HepG2 (cell line): Measurements from ENCODE around the gene SLC25A43. TPM values are rescaled to one million over a fixed set of nuclear protein-coding genes. Genes with fewer than 3 reads are reported as not detected.

Experiments used
- ATAC-seq: fragments of 200-7000 bp; cut with Tn5 transposase; 3 replicates; pipeline ENCODE4 v1.9.1; 2020; ENCODE audit warnings: mild to moderate bottlenecking, moderate library complexity
- BruUV-seq: library from RNA; stranded (reverse); fragments of 400-500 nt; replicated peaks from 2 replicates; lab custom pipeline; 2021; lab: Mats Ljungman, UMichigan
- CTCF ChIA-PET: fragments of 300-600 bp; formaldehyde crosslinking; extraction: SDS; loops from one replicate; lab custom pipeline; 2021; ENCODE audit warnings: low total read pairs, inconsistent platforms, low intra/inter-chr PET ratio; lab: Yijun Ruan, JAX
- POLR2A ChIA-PET: fragments of 350-600 bp; sonication (Branson Sonifier 250); formaldehyde crosslinking; loops from one replicate; lab custom pipeline; 2020; ENCODE audit warnings: antibody characterized with exemption, inconsistent platforms; lab: Yijun Ruan, JAX
- DNase-seq: peaks from one replicate; pipeline ENCODE4 v3.0.0-alpha.2; 2015; ENCODE audit warnings: low spot score
- FAIRE-seq: peaks from 3 replicates; lab custom pipeline; 2011; peaks lifted over from hg19 to GRCh38; lab: Jason Lieb, UNC
- H2AFZ ChIP-seq: one replicate; pipeline ENCODE4 v1.6.1; 2011; ENCODE audit warnings: low read length, inconsistent platforms
- H3K27ac ChIP-seq: fragments of 300-600 bp; 3 replicates; pipeline ENCODE4 v1.8.0; 2011; ENCODE audit warnings: mixed run types, mild to moderate bottlenecking, mixed read lengths, low read length, inconsistent platforms; ENCODE audit not compliant: insufficient read depth; ENCODE audit errors: extremely low read length
- H3K27me3 ChIP-seq, 2 experiments: fragments of 200-600 bp in 1 of 2; 2 replicates in 1 of 2; 3 replicates in 1 of 2; pipeline versions ENCODE4 v1.6.0 to v1.8.0; 2011; ENCODE audit warnings: low read length in 2 of 2, mild to moderate bottlenecking in 2 of 2, moderate library complexity in 2 of 2, inconsistent platforms in 1 of 2; ENCODE audit not compliant: insufficient read depth in 2 of 2, control insufficient read depth in 1 of 2
- H3K36me3 ChIP-seq, 2 experiments: fragments of 200-600 bp in 1 of 2; replicated peaks in 1 of 2; 2 replicates in 1 of 2; 3 replicates in 1 of 2; pipeline versions ENCODE4 v1.5.1 to v1.8.0; 2011; ENCODE audit warnings: low read length in 2 of 2, inconsistent platforms in 1 of 2; ENCODE audit not compliant: insufficient read depth in 2 of 2, control insufficient read depth in 1 of 2
- H3K4me1 ChIP-seq: 2 replicates; pipeline ENCODE4 v1.5.1; 2012; ENCODE audit warnings: low read length, inconsistent platforms; ENCODE audit not compliant: insufficient read depth
- H3K4me2 ChIP-seq: 2 replicates; pipeline ENCODE4 v1.6.0; 2011; ENCODE audit warnings: low read depth, low read length, inconsistent platforms
- H3K4me3 ChIP-seq, 3 experiments: fragments of 200-600 bp in 1 of 3; sonication (generic), shearing (Covaris generic) in 1 of 3; replicated peaks in 1 of 3; 2 replicates each; pipeline ENCODE4 v1.5.1; 2011 to 2016; ENCODE audit warnings: low read length in 3 of 3, inconsistent platforms in 2 of 3, low read depth in 2 of 3, mild to moderate bottlenecking in 2 of 3, control low read depth in 1 of 3, mixed read lengths in 1 of 3; ENCODE audit not compliant: insufficient read depth in 1 of 3
- H3K79me2 ChIP-seq: one replicate; pipeline ENCODE4 v1.6.1; 2011; ENCODE audit warnings: low read length, inconsistent platforms; ENCODE audit not compliant: insufficient read depth
- H3K9ac ChIP-seq: 2 replicates; pipeline ENCODE4 v1.6.0; 2011; ENCODE audit warnings: mild to moderate bottlenecking, low read depth, low read length, inconsistent platforms; ENCODE audit not compliant: insufficient read depth
- H3K9me3 ChIP-seq: 2 replicates; pipeline ENCODE4 v1.5.1; 2012; ENCODE audit warnings: mild to moderate bottlenecking, low read length
- H4K20me1 ChIP-seq: 2 replicates; pipeline ENCODE4 v1.6.0; 2011; ENCODE audit warnings: inconsistent platforms, mild to moderate bottlenecking, low read length, moderate library complexity; ENCODE audit not compliant: insufficient read depth
- ARID5B ChIP-seq: IDR thresholded peaks from 2 replicates; pipeline ENCODE4 v1.4.0; 2020; ENCODE audit warnings: mild to moderate bottlenecking, missing genetic modification reagents
- CREB1 ChIP-seq, 2 experiments: fragments of 450-650 bp in 1 of 2; IDR thresholded peaks; 2 replicates each; pipeline ENCODE4 v1.6.1; 2016 to 2017; ENCODE audit warnings: control low read depth in 1 of 2, mild to moderate bottlenecking in 1 of 2, missing compliant biosample characterization in 1 of 2, missing genetic modification characterization in 1 of 2
- DPF2 ChIP-seq: sonication (generic); formaldehyde crosslinking; IDR thresholded peaks from 2 replicates; pipeline ENCODE4 v1.4.0; 2020; ENCODE audit warnings: mild to moderate bottlenecking, low read depth, missing genetic modification reagents, borderline replicate concordance
- FOSL1 ChIP-seq: sonication (generic); formaldehyde crosslinking; IDR thresholded peaks from 2 replicates; pipeline ENCODE4 v1.9.0; 2021; ENCODE audit warnings: missing genetic modification reagents, borderline replicate concordance
- FOXC1 ChIP-seq: sonication (generic); formaldehyde crosslinking; IDR thresholded peaks from 2 replicates; pipeline ENCODE4 v1.8.0; 2022; ENCODE audit warnings: mild to moderate bottlenecking, missing genetic modification reagents, borderline replicate concordance
- GRHL1 ChIP-seq: sonication (generic); formaldehyde crosslinking; conservative IDR thresholded peaks from 2 replicates; pipeline ENCODE4 v1.8.0; 2022; ENCODE audit warnings: missing genetic modification reagents
- NBN ChIP-seq: fragments of 450-650 bp; conservative IDR thresholded peaks from 2 replicates; pipeline ENCODE4 v1.6.1; 2017
- TOE1 ChIP-seq: sonication (generic); formaldehyde crosslinking; IDR thresholded peaks from 2 replicates; pipeline ENCODE4 v1.4.0; 2020; ENCODE audit warnings: mild to moderate bottlenecking, missing genetic modification reagents
- ZBTB21 ChIP-seq: sonication (generic); formaldehyde crosslinking; IDR thresholded peaks from 2 replicates; pipeline ENCODE4 v1.4.0; 2020; ENCODE audit warnings: missing genetic modification reagents
- ZEB1 ChIP-seq: IDR thresholded peaks from 2 replicates; pipeline ENCODE4 v1.6.1; 2012; ENCODE audit warnings: mild to moderate bottlenecking, low read depth, inconsistent platforms; ENCODE audit not compliant: insufficient replicate concordance
- ZFP36L2 ChIP-seq: sonication (generic); formaldehyde crosslinking; IDR thresholded peaks from 2 replicates; pipeline ENCODE4 v1.4.0; 2020; ENCODE audit warnings: missing genetic modification reagents
- ZNF550 ChIP-seq: sonication (generic); formaldehyde crosslinking; IDR thresholded peaks from 2 replicates; pipeline ENCODE4 v1.4.0; 2020; ENCODE audit warnings: mild to moderate bottlenecking, missing genetic modification reagents, borderline replicate concordance
- ZNF770 ChIP-seq: sonication (generic); formaldehyde crosslinking; IDR thresholded peaks from 2 replicates; pipeline ENCODE4 v1.5.0; 2020; ENCODE audit warnings: mild to moderate bottlenecking, missing genetic modification reagents
- WGBS: methylation state at CpG from one replicate; pipeline ENCODE4 v1.1.6; 2017; ENCODE audit warnings: low lambda C conversion rate; 5-methylcytosine and 5-hydroxymethylcytosine counted together
- in situ Hi-C: cut with HindIII; loops from 2 replicates; pipeline ENCODE4 v1.10.0; 2017; ENCODE audit warnings: low pct_unique_long_range_greater_than_20kb; ENCODE audit not compliant: extremely low pct_ligation_motif_present
- intact Hi-C: fragments of 100-400 bp; cut with micrococcal nuclease; formaldehyde crosslinking; loops from one replicate; pipeline ENCODE4 v1.10.0; 2022; ENCODE audit not compliant: unreplicated experiment
- polyA plus RNA-seq, 8 experiments: library from polyadenylated mRNA; depleted of rRNA in 3 of 8; stranded (reverse) in 7 of 8; unstranded in 1 of 8; fragments of >200 nt; fragmentation: Illumina TruSeq in 4 of 8; extraction: Trizol in 4 of 8; gene quantifications; 2 replicates each; pipeline versions ENCODE4 v1.2.1 to v1.2.3, GENCODE V29; 2011 to 2016; ENCODE audit warnings: low read depth in 4 of 8, missing spikeins in 1 of 8, mixed read lengths in 1 of 8; ENCODE audit not compliant: insufficient read depth in 1 of 8
- total RNA-seq, 5 experiments: library from RNA; depleted of rRNA; stranded (reverse); fragments of >200 nt; fragmentation: Illumina TruSeq; extraction: Trizol; gene quantifications; 2 replicates each; pipeline ENCODE4 v1.2.3, GENCODE V29; 2016; ENCODE audit warnings: low read depth in 1 of 5

The SLC25A43 gene
- total and polyA plus RNA-seq, 2 of the 13 experiments (the other 11 are each of a cell fraction or from before 2014, with no cell fraction given): 5.8 to 13.2 TPM

GRCh38 chrX:119477812-119478232 is 78.7 kb downstream of the SLC25A43 start (continued):
- no peak for TF ChIP-seq GRHL1 (CRISPR knock-in tag)
- peak; percentile 26; the same call in 1 of the 2 replicates for TF ChIP-seq DPF2 (CRISPR knock-in tag)
- no peak for TF ChIP-seq FOSL1 (CRISPR knock-in tag)
- TF ChIP-seq ARID5B: peak; percentile 87

- ATAC-seq (no peak), DNase-seq (no peak), FAIRE-seq (no peak)
- Histone ChIP-seq H3K79me2 (no peaks in the 10 kb centered on the region), H3K9ac (peak overlapping the region; percentile 52; the same call in 1 of the 2 replicates), H3K9me3 (no peaks in the 10 kb centered on the region), H3K27me3 (no peaks in the 10 kb centered on the region), H3K27ac (peak overlapping the region; percentile 77), H3K4me2 (peak overlapping the region; percentile 66), H3K4me1 (peaks cover 46% of the 10 kb centered on the region), H4K20me1 (no peaks in the 10 kb centered on the region), H2AFZ (no peak overlapping the region), H3K36me3 (no peaks in the 10 kb centered on the region), H3K4me3 (peak overlapping the region; percentile 21 to 45 (median 37); a peak in 4 of 6 replicates)
- CTCF ChIA-PET: interaction anchor here (1.1 kb wide), 1 partner anchor 10 kb away, joined by 3 read pairs; the partner anchor contains the start of gene SLC25A5
- in situ Hi-C loops (no loop called here), intact Hi-C loops (no loop called here)
- POLR2A ChIA-PET: interaction anchor here (0.5 to 3.0 kb wide), 11 partner anchors 8 to 375 kb away, joined by 3 to 51 read pairs (median 3); partner anchors contain the start of genes RPL39, SEPTIN6, SLC25A5 and UPF3B
- BruUV-seq: no TSS peak
- WGBS: 46% methylated on average over 4 of the region's 4 CpGs
- TF ChIP-seq TOE1: no peak
- TF ChIP-seq CREB1 (IDR thresholded peaks at IDR 0.05): no peak
- no peak for TF ChIP-seq CREB1 (CRISPR knock-in tag; IDR thresholded peaks at IDR 0.05)
- no peak for TF ChIP-seq ZBTB21
- no peak for TF ChIP-seq ZFP36L2
- no peak for TF ChIP-seq FOXC1 (CRISPR knock-in tag)
- TF ChIP-seq ZNF770 (CRISPR knock-in tag): no peak
- no peak for TF ChIP-seq ZNF550 (CRISPR knock-in tag)
- TF ChIP-seq NBN: no peak
- TF ChIP-seq ZEB1: no peak
Observed at GRCh38 chrX:119478504-119478903, 79.4 kb downstream of the SLC25A43 start.
